Smooth muscle cell (in vitro differentiated cells): ENCODE measurements around the gene TMPRSS12. TPM values are rescaled to one million over a fixed set of nuclear protein-coding genes. Genes with fewer than 3 reads are reported as not detected.
"Not testable (repeated sequence)": the region's sequence is repeated elsewhere in the genome, so short reads cannot be mapped to it uniquely, and the experiment has no call there.

Experiments
- DNase-seq: peaks from one replicate; lab custom pipeline; 2025; ENCODE audit not compliant: unreplicated experiment; lab: John Stamatoyannopoulos, UW
- H2AFZ ChIP-seq: fragments of 200-600 bp; sonication (generic); 2 replicates; pipeline ENCODE4 v1.6.0; 2016; ENCODE audit warnings: antibody characterized with exemption, low read depth, mild to moderate bottlenecking
- H3F3A ChIP-seq: fragments of 200-600 bp; sonication (generic); 2 replicates; pipeline ENCODE4 v1.6.0; 2017; ENCODE audit warnings: antibody characterized with exemption, low read depth
- H3K27ac ChIP-seq: fragments of 200-600 bp; sonication (generic); 2 replicates; pipeline ENCODE4 v1.5.1; 2016; ENCODE audit warnings: low read depth, mild to moderate bottlenecking
- H3K27me3 ChIP-seq: fragments of 200-600 bp; sonication (generic); 2 replicates; pipeline ENCODE4 v1.6.1; 2016; ENCODE audit warnings: low read depth, mild to moderate bottlenecking
- H3K36me3 ChIP-seq: fragments of 200-600 bp; sonication (generic); 2 replicates; pipeline ENCODE4 v1.5.1; 2016; ENCODE audit warnings: low read depth
- H3K4me1 ChIP-seq: fragments of 200-600 bp; sonication (generic); 2 replicates; pipeline ENCODE4 v1.5.1; 2016; ENCODE audit warnings: low read depth
- H3K4me2 ChIP-seq: fragments of 200-600 bp; sonication (generic); 2 replicates; pipeline ENCODE4 v1.6.0; 2016; ENCODE audit warnings: mild to moderate bottlenecking
- H3K4me3 ChIP-seq: fragments of 200-600 bp; sonication (generic); 2 replicates; pipeline ENCODE4 v1.5.1; 2016; ENCODE audit warnings: mild to moderate bottlenecking
- H3K79me2 ChIP-seq: fragments of 200-600 bp; sonication (generic); 2 replicates; pipeline ENCODE4 v1.6.0; 2016; ENCODE audit warnings: low read depth, mild to moderate bottlenecking
- H3K9ac ChIP-seq: fragments of 200-600 bp; sonication (generic); 2 replicates; pipeline ENCODE4 v1.6.0; 2016; ENCODE audit warnings: low read depth
- H3K9me3 ChIP-seq: fragments of 200-600 bp; sonication (generic); replicated peaks from 2 replicates; pipeline ENCODE4 v1.5.1; 2016; ENCODE audit warnings: low read depth
- H4K20me1 ChIP-seq: fragments of 200-600 bp; sonication (generic); 2 replicates; pipeline ENCODE4 v1.6.0; 2016; ENCODE audit warnings: low read depth
- WGBS: methylation state at CpG from one replicate; pipeline ENCODE4 v1.1.7; 2016; ENCODE audit warnings: low lambda C conversion rate; 5-methylcytosine and 5-hydroxymethylcytosine counted together
- polyA plus RNA-seq: library from polyadenylated mRNA; unstranded; fragments of >200 nt; fragmentation: Nextera tagmentation; extraction: Ambion mirVana; gene quantifications from 2 replicates; pipeline ENCODE4 v1.2.1, GENCODE V29; 2016
- total RNA-seq: library from RNA; depleted of rRNA; stranded (reverse); fragments of >200 nt; gene quantifications from 2 replicates; pipeline ENCODE4 v1.2.3, GENCODE V29; 2014
- TF ChIP-seq, protein P1 (sequence below): fragments of 200-600 bp; sonication (generic); IDR thresholded peaks from 2 replicates; pipeline ENCODE4 v1.5.1; 2017; ENCODE audit warnings: borderline replicate concordance, mild to moderate bottlenecking, antibody characterized with exemption; ENCODE audit not compliant: insufficient read depth, poor library complexity, severe bottlenecking

The TMPRSS12 gene
- total and polyA plus RNA-seq, 2 experiments from 2014 or later: not detected

GRCh38 chr12:50824914-50825313 is 17.8 kb upstream of the TMPRSS12 start:
- H4K20me1 ChIP-seq: no peaks in the 10 kb centered on the region
- H3K9ac ChIP-seq: no peak overlapping the region
- TF ChIP-seq, protein P1, sequence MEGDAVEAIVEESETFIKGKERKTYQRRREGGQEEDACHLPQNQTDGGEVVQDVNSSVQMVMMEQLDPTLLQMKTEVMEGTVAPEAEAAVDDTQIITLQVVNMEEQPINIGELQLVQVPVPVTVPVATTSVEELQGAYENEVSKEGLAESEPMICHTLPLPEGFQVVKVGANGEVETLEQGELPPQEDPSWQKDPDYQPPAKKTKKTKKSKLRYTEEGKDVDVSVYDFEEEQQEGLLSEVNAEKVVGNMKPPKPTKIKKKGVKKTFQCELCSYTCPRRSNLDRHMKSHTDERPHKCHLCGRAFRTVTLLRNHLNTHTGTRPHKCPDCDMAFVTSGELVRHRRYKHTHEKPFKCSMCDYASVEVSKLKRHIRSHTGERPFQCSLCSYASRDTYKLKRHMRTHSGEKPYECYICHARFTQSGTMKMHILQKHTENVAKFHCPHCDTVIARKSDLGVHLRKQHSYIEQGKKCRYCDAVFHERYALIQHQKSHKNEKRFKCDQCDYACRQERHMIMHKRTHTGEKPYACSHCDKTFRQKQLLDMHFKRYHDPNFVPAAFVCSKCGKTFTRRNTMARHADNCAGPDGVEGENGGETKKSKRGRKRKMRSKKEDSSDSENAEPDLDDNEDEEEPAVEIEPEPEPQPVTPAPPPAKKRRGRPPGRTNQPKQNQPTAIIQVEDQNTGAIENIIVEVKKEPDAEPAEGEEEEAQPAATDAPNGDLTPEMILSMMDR: no peak
- no peak overlapping the region for H3K4me2 ChIP-seq
- no peaks in the 10 kb centered on the region for H3K9me3 ChIP-seq
- H3K27ac ChIP-seq: peak overlapping the region; percentile 25
- no peaks in the 10 kb centered on the region for H3K27me3 ChIP-seq
- H3F3A ChIP-seq: peaks cover 4% of the 10 kb centered on the region
- H3K4me1 ChIP-seq: no peaks in the 10 kb centered on the region
- H3K4me3 ChIP-seq: no peak overlapping the region
- no peaks in the 10 kb centered on the region for H3K36me3 ChIP-seq
- WGBS: 49% methylated on average over 4 of the region's 4 CpGs
- H3K79me2 ChIP-seq: no peaks in the 10 kb centered on the region
- H2AFZ ChIP-seq: no peak overlapping the region
- DNase-seq: no peak

DNA sequence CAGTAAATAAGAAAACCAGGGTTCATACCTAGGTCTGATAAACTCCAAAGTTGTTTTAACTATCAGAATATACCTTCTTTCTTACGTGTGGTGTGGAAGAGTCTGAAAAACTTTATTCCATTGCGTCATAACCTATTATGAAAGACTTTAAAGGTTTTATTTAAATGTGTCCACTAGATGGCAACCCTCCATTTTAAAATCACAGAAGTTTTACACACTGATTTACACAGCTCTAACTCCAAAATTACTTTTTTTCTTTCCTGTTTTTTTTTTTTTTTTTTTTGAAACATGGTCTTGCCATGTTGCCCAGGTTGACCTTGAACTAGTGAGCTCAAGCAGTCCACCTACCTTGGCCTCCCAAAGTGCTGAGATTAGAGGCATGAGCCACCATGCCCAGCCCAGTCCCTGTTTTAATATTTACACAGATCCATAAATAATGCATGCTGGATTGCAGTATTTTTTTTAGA is 17.3 kb upstream of the TMPRSS12 start:
- no peaks in the 10 kb centered on the region for H3K9me3 ChIP-seq
- no peak overlapping the region for H3K4me2 ChIP-seq
- H4K20me1 ChIP-seq: no peaks in the 10 kb centered on the region
- no peak for DNase-seq
- WGBS: 31% methylated on average over 2 of the region's 2 CpGs
- H3K79me2 ChIP-seq: no peaks in the 10 kb centered on the region
- H3K4me3 ChIP-seq: no peak overlapping the region
- H3K27me3 ChIP-seq: no peaks in the 10 kb centered on the region
- H3K4me1 ChIP-seq: no peaks in the 10 kb centered on the region
- H3F3A ChIP-seq: peaks cover 4% of the 10 kb centered on the region
- H2AFZ ChIP-seq: no peak overlapping the region
- H3K9ac ChIP-seq: no peak overlapping the region
- no peaks in the 10 kb centered on the region for H3K36me3 ChIP-seq
- TF ChIP-seq, protein P1: peak; percentile 56
- H3K27ac ChIP-seq: peak overlapping the region; percentile 25

DNA sequence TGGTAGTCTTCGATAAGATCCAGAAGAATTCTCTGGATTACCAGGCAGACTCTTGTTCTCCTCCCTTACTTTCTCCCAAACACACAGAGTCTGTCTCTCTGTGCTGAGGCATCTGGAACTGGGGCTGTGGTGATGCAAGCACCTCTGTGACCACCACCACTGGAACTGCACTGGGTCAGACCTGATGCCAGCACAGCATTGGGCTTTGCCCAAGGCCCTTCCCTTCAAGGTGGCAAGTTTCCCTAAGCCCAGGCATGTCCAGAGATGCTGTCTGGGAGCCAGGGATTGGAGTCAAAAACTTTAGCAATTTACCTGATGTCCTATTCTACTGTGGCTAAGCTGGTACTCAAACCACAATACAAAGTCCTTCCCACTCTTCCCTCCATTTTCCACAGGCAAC is 14.6 kb upstream of the TMPRSS12 start:
- no peaks in the 10 kb centered on the region for H3K27me3 ChIP-seq
- H3K4me3 ChIP-seq: no peak overlapping the region
- H3K9me3 ChIP-seq: no peaks in the 10 kb centered on the region
- DNase-seq: no peak
- peaks cover 1% of the 10 kb centered on the region for H3F3A ChIP-seq
- no peaks in the 10 kb centered on the region for H3K4me1 ChIP-seq
- H4K20me1 ChIP-seq: no peaks in the 10 kb centered on the region
- no peak overlapping the region for H2AFZ ChIP-seq
- WGBS: 100% methylated on average over 1 of the region's 1 CpG
- TF ChIP-seq, protein P1: no peak
- no peak overlapping the region for H3K4me2 ChIP-seq
- no peaks in the 10 kb centered on the region for H3K79me2 ChIP-seq
- no peak overlapping the region for H3K27ac ChIP-seq
- no peaks in the 10 kb centered on the region for H3K36me3 ChIP-seq
- H3K9ac ChIP-seq: no peak overlapping the region

- H4K20me1 ChIP-seq: no peaks in the 10 kb centered on the region
- no peak for DNase-seq
- no peaks in the 10 kb centered on the region for H3K27me3 ChIP-seq
- H3K9ac ChIP-seq: no peak overlapping the region
- H2AFZ ChIP-seq: no peak overlapping the region
- no peaks in the 10 kb centered on the region for H3K36me3 ChIP-seq
- TF ChIP-seq, protein P1: no peak
- H3K4me1 ChIP-seq: no peaks in the 10 kb centered on the region
- H3K27ac ChIP-seq: no peak overlapping the region
- no peaks in the 10 kb centered on the region for H3K9me3 ChIP-seq
- H3K4me2 ChIP-seq: no peak overlapping the region
- whole genome bisulfite sequencing: 82% methylated on average over 2 of the region's 2 CpGs
- no peak overlapping the region for H3K4me3 ChIP-seq
- H3K79me2 ChIP-seq: no peaks in the 10 kb centered on the region
- no peaks in the 10 kb centered on the region for H3F3A ChIP-seq
These were observed 13.8 kb upstream of the TMPRSS12 start for GRCh38 chr12:50828886-50829285.

DNA sequence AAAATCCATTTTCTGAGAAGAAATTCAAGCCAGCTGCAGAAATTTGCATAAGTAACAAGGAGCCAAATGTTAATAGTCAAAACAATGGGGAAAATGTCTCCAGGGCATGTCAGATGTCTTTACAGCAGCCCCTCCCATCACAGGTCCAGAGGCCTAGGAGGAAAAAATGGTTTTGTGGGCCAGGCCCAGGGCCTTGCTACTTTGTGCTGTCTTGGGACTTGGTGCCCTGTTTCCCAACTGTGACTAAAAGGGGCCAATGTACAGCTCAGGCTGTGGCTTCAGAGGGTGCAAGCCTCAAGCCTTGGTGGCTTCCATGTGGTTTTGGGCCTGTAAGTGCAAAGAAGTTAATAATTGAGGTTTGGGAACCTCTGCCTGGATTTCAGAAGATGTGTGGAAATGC is 8.9 kb upstream of the TMPRSS12 start:
- not testable (repeated sequence) for H3K9me3 ChIP-seq, H2AFZ ChIP-seq, H4K20me1 ChIP-seq, H3F3A ChIP-seq, H3K4me1 ChIP-seq, DNase-seq, H3K27me3 ChIP-seq, H3K4me3 ChIP-seq, H3K9ac ChIP-seq, H3K4me2 ChIP-seq, H3K79me2 ChIP-seq, H3K27ac ChIP-seq, H3K36me3 ChIP-seq
